Liver (tissue), 9 donors: ENCODE data around the gene RIMBP2. TPM values are rescaled to one million over a fixed set of nuclear protein-coding genes. Genes with fewer than 3 reads are reported as not detected.

Experiments
- DNase-seq: peaks from one replicate; pipeline ENCODE4 v3.0.0-alpha.2; 2017; ENCODE audit warnings: low spot score
- H3K27ac ChIP-seq, 2 donors: one replicate each; pipeline ENCODE4 v1.7.0; 2013; ENCODE audit warnings: inconsistent platforms in 2 of 2, low read length in 2 of 2, control low read depth in 1 of 2, low read depth in 1 of 2, mild to moderate bottlenecking in 1 of 2
- H3K27me3 ChIP-seq, 4 donors: one replicate each; pipeline versions ENCODE4 v1.6.1 to v1.7.0; 2013; ENCODE audit warnings: low read length in 3 of 4, inconsistent platforms in 1 of 4, mild to moderate bottlenecking in 1 of 4, moderate library complexity in 1 of 4; ENCODE audit not compliant: control insufficient read depth in 4 of 4, insufficient read depth in 4 of 4
- H3K36me3 ChIP-seq, 4 donors: one replicate each; pipeline versions ENCODE4 v1.6.1 to v1.7.0; 2013; ENCODE audit warnings: low read length in 3 of 4, mild to moderate bottlenecking in 3 of 4, low read depth in 1 of 4, moderate library complexity in 1 of 4; ENCODE audit not compliant: control insufficient read depth in 4 of 4, insufficient read depth in 3 of 4
- H3K4me1 ChIP-seq, 4 donors: one replicate each; pipeline versions ENCODE4 v1.6.1 to v1.7.0; 2013; ENCODE audit warnings: low read length in 3 of 4, mild to moderate bottlenecking in 3 of 4, moderate library complexity in 1 of 4; ENCODE audit not compliant: control insufficient read depth in 4 of 4, insufficient read depth in 4 of 4
- H3K4me3 ChIP-seq, 3 donors: one replicate each; pipeline versions ENCODE4 v1.6.1 to v1.7.0; 2013; ENCODE audit warnings: low read length in 3 of 3, control low read depth in 1 of 3, low read depth in 1 of 3, mild to moderate bottlenecking in 1 of 3
- H3K9ac ChIP-seq, 2 donors: one replicate each; pipeline ENCODE4 v1.7.0; 2013; ENCODE audit warnings: low read length in 2 of 2, mild to moderate bottlenecking in 2 of 2, moderate library complexity in 2 of 2, control low read depth in 1 of 2, low read depth in 1 of 2
- H3K9me3 ChIP-seq, 4 donors: one replicate each; pipeline versions ENCODE4 v1.6.1 to v1.7.0; 2013; ENCODE audit warnings: low read length in 3 of 4; ENCODE audit not compliant: control insufficient read depth in 4 of 4
- EGR1 ChIP-seq, 2 donors: IDR thresholded peaks; 2 replicates each; pipeline ENCODE4 v1.6.1; 2016 to 2018; ENCODE audit warnings: antibody characterized with exemption in 2 of 2, low read depth in 2 of 2
- FOXA1 ChIP-seq: IDR thresholded peaks from 2 replicates; pipeline ENCODE4 v1.6.1; 2016; ENCODE audit warnings: antibody characterized with exemption
- FOXA2 ChIP-seq: IDR thresholded peaks from 2 replicates; pipeline ENCODE4 v1.6.1; 2016; ENCODE audit warnings: antibody characterized with exemption
- GABPA ChIP-seq, 2 donors: IDR thresholded peaks in 1 of 2; conservative IDR thresholded peaks in 1 of 2; 2 replicates each; pipeline ENCODE4 v1.6.1; 2016; ENCODE audit warnings: antibody characterized with exemption in 2 of 2, mild to moderate bottlenecking in 1 of 2, moderate library complexity in 1 of 2
- HNF4A ChIP-seq, 2 donors: conservative IDR thresholded peaks; 2 replicates each; pipeline ENCODE4 v1.6.1; 2016; ENCODE audit warnings: antibody characterized with exemption in 2 of 2, mild to moderate bottlenecking in 2 of 2
- HNF4G ChIP-seq: IDR thresholded peaks from 2 replicates; pipeline ENCODE4 v1.6.1; 2016; ENCODE audit warnings: antibody characterized with exemption
- JUND ChIP-seq, 2 donors: IDR thresholded peaks; 2 replicates each; pipeline ENCODE4 v1.6.1; 2016; ENCODE audit warnings: antibody characterized with exemption in 2 of 2
- NR2F2 ChIP-seq: IDR thresholded peaks from 2 replicates; pipeline ENCODE4 v1.6.1; 2016; ENCODE audit warnings: antibody characterized with exemption
- RAD21 ChIP-seq, 2 donors: IDR thresholded peaks; 2 replicates each; pipeline ENCODE4 v1.6.1; 2016; ENCODE audit warnings: antibody characterized with exemption in 2 of 2, mild to moderate bottlenecking in 2 of 2
- RXRA ChIP-seq, 2 donors: IDR thresholded peaks; 2 replicates each; pipeline ENCODE4 v1.6.1; 2017 to 2018; ENCODE audit warnings: antibody characterized with exemption in 2 of 2, mild to moderate bottlenecking in 1 of 2
- SP1 ChIP-seq: IDR thresholded peaks from 2 replicates; pipeline ENCODE4 v1.6.1; 2018; ENCODE audit warnings: antibody characterized with exemption, mild to moderate bottlenecking
- TAF1 ChIP-seq: conservative IDR thresholded peaks from 2 replicates; pipeline ENCODE4 v1.6.1; 2016; ENCODE audit warnings: antibody characterized with exemption, mild to moderate bottlenecking
- YY1 ChIP-seq: IDR thresholded peaks from 2 replicates; pipeline ENCODE4 v1.6.1; 2016; ENCODE audit warnings: antibody characterized with exemption, mild to moderate bottlenecking
- WGBS: extraction: QIAGEN DNeasy Blood & Tissue Kit; methylation state at CpG from one replicate; pipeline ENCODE4 v1.1.7; 2013; 5-methylcytosine and 5-hydroxymethylcytosine counted together
- polyA plus RNA-seq, 2 donors: library from polyadenylated mRNA; stranded (reverse) in 1 of 2; unstranded in 1 of 2; fragments of 200-250 nt in 1 of 2; fragments of >200 nt in 1 of 2; fragmentation: Nextera tagmentation in 1 of 2; extraction: Ambion mirVana in 1 of 2; gene quantifications; one replicate each; pipeline versions ENCODE4 v1.2.1 to v1.2.3, GENCODE V29; 2013 to 2015
- total RNA-seq, 2 donors: library from RNA; depleted of rRNA; stranded (reverse); fragments of >200 nt; gene quantifications; one replicate each; pipeline ENCODE4 v1.2.3, GENCODE V29; 2014
- TF ChIP-seq, protein P1 (sequence below): IDR thresholded peaks from 2 replicates; pipeline ENCODE4 v1.6.1; 2016; ENCODE audit warnings: antibody characterized with exemption
- TF ChIP-seq, protein P2 (sequence below): IDR thresholded peaks from 2 replicates; pipeline ENCODE4 v1.6.1; 2016; ENCODE audit warnings: antibody characterized with exemption, mild to moderate bottlenecking
- TF ChIP-seq, protein P3 (sequence below): IDR thresholded peaks from 2 replicates; pipeline ENCODE4 v1.6.1; 2016; ENCODE audit warnings: antibody characterized with exemption
- TF ChIP-seq, protein P4 (sequence below): fragments of 150-350 bp; IDR thresholded peaks from 2 replicates; pipeline ENCODE4 v1.5.1; 2017; ENCODE audit warnings: improper control_type of control experiment, low read depth, low read length; ENCODE audit not compliant: missing input control
- TF ChIP-seq, protein P5 (sequence below): IDR thresholded peaks from 2 replicates; pipeline ENCODE4 v1.6.1; 2016; ENCODE audit warnings: antibody characterized with exemption
- donor health status: healthy.
- donor health status: healthy.
- donor health status: healthy.
- donor health status: healthy.
- donor health status: healthy.

Gene RIMBP2
- total and polyA plus RNA-seq, 4 donors: 0.01 to 0.17 (median 0.09) TPM; not detected in 1

DNA sequence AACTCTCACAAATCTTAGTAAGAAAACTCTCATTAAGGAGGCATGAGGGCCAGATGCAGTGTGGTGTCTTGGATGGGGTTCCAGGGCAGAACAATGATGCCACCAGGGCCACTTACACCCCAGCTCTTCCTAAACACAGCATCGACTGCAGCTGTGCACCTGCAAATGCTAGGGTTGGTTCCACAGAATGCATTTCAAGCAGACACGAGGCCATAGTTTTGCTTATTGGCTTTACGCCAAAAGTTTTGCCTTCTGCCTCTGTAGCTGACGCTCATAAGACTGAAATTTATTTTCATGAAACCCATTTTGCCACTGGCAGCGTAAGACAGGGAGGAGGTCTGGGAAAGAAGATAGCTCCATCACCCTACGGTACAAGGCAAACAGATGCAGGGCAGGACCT is 179.0 kb downstream of the RIMBP2 start:
- 77% methylated on average over 6 of the region's 6 CpGs for WGBS
- Histone ChIP-seq H3K9ac (no peak overlapping the region), H3K4me1 (no peaks in the 10 kb centered on the region), H3K27me3 (no peaks in the 10 kb centered on the region), H3K36me3 (no peaks in the 10 kb centered on the region), H3K27ac (no peak overlapping the region), H3K9me3 (peaks cover 0 to 9% (median 0%) of the 10 kb centered on the region in 4 donors), H3K4me3 (no peak overlapping the region)
- TF ChIP-seq EGR1 (IDR thresholded peaks at IDR 0.05; ENCODE audit: low read depth in 2 of 2) (no peak), NR2F2 (no peak), JUND (IDR thresholded peaks at IDR 0.05) (no peak), SP1 (no peak), RAD21 (IDR thresholded peaks at IDR 0.05) (no peak), RXRA (IDR thresholded peaks at IDR 0.05) (no peak), YY1 (no peak), FOXA2 (no peak), FOXA1 (no peak), HNF4G (no peak)
- TF ChIP-seq, protein P1, sequence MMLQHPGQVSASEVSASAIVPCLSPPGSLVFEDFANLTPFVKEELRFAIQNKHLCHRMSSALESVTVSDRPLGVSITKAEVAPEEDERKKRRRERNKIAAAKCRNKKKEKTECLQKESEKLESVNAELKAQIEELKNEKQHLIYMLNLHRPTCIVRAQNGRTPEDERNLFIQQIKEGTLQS: no peak
- TF ChIP-seq, protein P2, sequence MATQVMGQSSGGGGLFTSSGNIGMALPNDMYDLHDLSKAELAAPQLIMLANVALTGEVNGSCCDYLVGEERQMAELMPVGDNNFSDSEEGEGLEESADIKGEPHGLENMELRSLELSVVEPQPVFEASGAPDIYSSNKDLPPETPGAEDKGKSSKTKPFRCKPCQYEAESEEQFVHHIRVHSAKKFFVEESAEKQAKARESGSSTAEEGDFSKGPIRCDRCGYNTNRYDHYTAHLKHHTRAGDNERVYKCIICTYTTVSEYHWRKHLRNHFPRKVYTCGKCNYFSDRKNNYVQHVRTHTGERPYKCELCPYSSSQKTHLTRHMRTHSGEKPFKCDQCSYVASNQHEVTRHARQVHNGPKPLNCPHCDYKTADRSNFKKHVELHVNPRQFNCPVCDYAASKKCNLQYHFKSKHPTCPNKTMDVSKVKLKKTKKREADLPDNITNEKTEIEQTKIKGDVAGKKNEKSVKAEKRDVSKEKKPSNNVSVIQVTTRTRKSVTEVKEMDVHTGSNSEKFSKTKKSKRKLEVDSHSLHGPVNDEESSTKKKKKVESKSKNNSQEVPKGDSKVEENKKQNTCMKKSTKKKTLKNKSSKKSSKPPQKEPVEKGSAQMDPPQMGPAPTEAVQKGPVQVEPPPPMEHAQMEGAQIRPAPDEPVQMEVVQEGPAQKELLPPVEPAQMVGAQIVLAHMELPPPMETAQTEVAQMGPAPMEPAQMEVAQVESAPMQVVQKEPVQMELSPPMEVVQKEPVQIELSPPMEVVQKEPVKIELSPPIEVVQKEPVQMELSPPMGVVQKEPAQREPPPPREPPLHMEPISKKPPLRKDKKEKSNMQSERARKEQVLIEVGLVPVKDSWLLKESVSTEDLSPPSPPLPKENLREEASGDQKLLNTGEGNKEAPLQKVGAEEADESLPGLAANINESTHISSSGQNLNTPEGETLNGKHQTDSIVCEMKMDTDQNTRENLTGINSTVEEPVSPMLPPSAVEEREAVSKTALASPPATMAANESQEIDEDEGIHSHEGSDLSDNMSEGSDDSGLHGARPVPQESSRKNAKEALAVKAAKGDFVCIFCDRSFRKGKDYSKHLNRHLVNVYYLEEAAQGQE: no peak
- TF ChIP-seq, protein P3, sequence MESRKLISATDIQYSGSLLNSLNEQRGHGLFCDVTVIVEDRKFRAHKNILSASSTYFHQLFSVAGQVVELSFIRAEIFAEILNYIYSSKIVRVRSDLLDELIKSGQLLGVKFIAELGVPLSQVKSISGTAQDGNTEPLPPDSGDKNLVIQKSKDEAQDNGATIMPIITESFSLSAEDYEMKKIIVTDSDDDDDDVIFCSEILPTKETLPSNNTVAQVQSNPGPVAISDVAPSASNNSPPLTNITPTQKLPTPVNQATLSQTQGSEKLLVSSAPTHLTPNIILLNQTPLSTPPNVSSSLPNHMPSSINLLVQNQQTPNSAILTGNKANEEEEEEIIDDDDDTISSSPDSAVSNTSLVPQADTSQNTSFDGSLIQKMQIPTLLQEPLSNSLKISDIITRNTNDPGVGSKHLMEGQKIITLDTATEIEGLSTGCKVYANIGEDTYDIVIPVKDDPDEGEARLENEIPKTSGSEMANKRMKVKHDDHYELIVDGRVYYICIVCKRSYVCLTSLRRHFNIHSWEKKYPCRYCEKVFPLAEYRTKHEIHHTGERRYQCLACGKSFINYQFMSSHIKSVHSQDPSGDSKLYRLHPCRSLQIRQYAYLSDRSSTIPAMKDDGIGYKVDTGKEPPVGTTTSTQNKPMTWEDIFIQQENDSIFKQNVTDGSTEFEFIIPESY: no peak
- DNase-seq: no peak

DNA sequence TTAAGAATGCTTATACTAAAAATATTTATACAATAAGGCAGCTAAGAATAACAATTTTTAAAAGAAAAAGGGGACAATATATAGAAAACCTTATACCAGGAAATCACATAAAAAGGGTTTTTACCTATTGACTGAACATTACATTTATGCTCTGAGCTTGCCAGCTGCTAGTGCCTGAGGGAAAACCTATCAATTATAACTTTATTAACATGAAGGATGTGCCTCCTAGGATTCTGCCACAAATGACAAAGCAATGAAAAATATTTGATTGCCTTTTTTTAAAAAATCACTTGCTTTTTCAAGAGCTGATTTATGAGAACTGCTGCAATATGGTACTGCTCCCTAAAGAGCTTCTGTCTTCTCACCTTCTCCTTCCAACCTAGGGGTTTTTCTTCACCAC is 185.7 kb downstream of the RIMBP2 start:
- no peak overlapping the region for H3K9ac ChIP-seq
- H3K9me3 ChIP-seq: no peaks in the 10 kb centered on the region
- no peaks in the 10 kb centered on the region for H3K27me3 ChIP-seq
- H3K4me1 ChIP-seq: no peaks in the 10 kb centered on the region
- no peak overlapping the region for H3K27ac ChIP-seq
- no peaks in the 10 kb centered on the region for H3K36me3 ChIP-seq
- no peak for DNase-seq
- H3K4me3 ChIP-seq: no peak overlapping the region
- TF ChIP-seq, protein P4, sequence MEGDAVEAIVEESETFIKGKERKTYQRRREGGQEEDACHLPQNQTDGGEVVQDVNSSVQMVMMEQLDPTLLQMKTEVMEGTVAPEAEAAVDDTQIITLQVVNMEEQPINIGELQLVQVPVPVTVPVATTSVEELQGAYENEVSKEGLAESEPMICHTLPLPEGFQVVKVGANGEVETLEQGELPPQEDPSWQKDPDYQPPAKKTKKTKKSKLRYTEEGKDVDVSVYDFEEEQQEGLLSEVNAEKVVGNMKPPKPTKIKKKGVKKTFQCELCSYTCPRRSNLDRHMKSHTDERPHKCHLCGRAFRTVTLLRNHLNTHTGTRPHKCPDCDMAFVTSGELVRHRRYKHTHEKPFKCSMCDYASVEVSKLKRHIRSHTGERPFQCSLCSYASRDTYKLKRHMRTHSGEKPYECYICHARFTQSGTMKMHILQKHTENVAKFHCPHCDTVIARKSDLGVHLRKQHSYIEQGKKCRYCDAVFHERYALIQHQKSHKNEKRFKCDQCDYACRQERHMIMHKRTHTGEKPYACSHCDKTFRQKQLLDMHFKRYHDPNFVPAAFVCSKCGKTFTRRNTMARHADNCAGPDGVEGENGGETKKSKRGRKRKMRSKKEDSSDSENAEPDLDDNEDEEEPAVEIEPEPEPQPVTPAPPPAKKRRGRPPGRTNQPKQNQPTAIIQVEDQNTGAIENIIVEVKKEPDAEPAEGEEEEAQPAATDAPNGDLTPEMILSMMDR: no peak
- TF ChIP-seq GABPA (IDR thresholded peaks at IDR 0.05 in 1 of 2, conservative IDR thresholded peaks at IDR 0.05 in 1 of 2) (no peak), HNF4A (conservative IDR thresholded peaks at IDR 0.05) (no peak), RXRA (IDR thresholded peaks at IDR 0.05) (no peak), JUND (IDR thresholded peaks at IDR 0.05) (no peak), FOXA2 (no peak), YY1 (no peak), FOXA1 (no peak), NR2F2 (no peak), SP1 (no peak), TAF1 (no peak), HNF4G (no peak), RAD21 (IDR thresholded peaks at IDR 0.05) (no peak)
- TF ChIP-seq, protein P1: no peak
- TF ChIP-seq, protein P2: no peak
- TF ChIP-seq, protein P5, sequence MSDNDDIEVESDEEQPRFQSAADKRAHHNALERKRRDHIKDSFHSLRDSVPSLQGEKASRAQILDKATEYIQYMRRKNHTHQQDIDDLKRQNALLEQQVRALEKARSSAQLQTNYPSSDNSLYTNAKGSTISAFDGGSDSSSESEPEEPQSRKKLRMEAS: no peak
- TF ChIP-seq, protein P3: no peak
